RPMI7951 (cell line): ENCODE data around the gene NLRP5. TPM values are rescaled to one million over a fixed set of nuclear protein-coding genes. Genes with fewer than 3 reads are reported as not detected.
"Not testable (repeated sequence)": the region's sequence is repeated elsewhere in the genome, so short reads cannot be mapped to it uniquely, and the experiment has no call there.

ENCODE experiments used
- DNase-seq: peaks from one replicate; pipeline ENCODE4 v3.0.0-alpha.2; 2012; ENCODE audit warnings: low read depth
- total RNA-seq: library from RNA; depleted of rRNA; stranded (reverse); fragments of >200 nt; shearing (Covaris generic); gene quantifications from 2 replicates; pipeline ENCODE4 v1.2.3, GENCODE V29; 2014

The NLRP5 gene
- total RNA-seq, 1 experiment from 2014 or later, result not detected

DNA sequence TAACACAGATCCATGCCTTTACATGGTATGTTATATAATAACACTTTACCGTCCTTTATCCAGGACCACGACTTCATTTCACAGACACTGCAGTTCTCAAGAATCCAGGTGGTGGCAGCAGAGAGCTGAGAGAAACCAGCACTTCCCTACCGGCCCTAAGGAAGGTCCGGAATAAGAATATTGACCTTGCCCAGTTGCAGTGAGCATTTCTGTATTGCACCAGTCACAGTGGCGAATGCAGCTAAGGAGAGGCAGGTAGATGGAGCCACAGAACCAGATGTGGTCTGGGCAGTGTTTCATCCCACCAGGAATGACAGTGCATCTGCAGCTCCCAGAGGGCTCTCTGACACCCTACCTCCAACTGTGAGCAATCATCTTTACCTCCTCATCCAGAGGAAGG, 89.9 kb downstream of the NLRP5 start:
- DNase-seq, result peak; percentile 55

DNA sequence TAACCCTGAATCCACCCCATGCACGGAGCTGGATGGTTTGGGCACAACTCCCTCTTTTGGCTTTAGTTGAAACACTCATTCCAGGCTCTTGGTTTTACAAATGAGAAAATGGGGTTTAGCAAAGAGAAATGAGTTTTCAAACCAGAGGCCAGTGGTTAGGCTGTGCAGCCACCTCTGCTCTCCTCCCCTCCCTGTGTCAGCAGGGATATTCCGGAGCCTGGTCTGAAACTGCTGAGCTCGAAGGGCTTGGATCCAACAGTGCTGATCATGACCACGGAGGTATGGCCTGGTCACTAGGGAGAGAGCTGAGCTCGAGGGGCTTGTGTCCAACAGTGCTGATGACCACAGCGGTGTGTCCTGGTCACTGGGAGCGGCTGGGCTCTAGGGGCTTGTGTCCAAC, 93.0 kb downstream of the NLRP5 start:
- DNase-seq, result no peak

DNA sequence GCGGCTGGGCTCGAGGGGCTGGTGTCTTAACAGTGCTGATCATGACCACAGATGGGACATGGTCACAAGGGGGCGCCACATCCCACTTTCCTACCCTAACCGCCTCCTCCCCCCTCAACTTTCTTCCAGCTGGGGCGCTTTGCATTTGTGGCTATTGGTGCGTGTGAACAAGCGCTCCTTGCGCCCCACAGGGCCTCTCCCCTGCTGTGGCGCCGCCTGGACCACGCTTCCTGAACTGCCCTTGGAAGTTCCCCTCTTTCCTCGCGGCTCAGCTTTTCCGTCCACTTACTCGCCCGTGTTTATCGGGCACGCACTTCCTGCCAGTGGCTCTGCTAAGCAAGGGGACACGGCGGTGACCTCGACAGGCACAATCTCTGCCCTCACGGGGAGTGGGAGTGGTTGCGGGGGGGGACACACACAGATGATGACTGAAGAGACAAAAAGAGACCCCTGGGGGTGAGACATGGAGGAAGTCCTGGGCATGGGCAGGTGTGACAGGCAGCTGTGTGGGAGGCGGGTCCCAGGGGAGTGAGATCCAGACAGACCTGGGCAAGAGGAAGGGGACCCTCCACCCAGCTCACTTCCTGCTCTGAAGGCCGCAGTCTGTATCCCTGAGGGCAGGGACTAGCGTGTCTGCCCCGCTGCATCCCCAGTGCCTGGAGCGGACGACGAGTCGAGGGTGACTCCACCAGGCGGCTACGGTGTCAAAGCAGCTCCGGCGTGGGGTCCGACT, 94.3 kb downstream of the NLRP5 start:
- peak; percentile 73 for DNase-seq

DNA sequence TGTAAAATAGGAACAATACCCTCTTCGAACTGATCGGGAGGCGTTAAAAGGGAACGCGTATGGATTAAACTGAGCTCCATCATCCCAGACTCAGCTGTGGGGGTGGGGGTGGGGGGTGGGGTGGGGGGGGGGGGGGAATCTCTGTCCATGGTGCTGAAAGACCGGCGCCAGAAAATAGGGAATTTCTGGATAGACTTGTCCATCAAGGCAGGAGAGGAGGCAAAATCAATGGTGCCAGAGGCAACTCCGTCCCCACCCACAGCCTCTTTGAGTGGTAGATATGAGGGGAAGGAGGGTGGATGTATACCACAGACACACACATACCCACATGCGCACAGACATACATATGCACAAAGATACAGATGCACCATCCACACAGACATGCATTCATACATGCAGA, 97.1 kb downstream of the NLRP5 start:
- no peak for DNase-seq

DNA sequence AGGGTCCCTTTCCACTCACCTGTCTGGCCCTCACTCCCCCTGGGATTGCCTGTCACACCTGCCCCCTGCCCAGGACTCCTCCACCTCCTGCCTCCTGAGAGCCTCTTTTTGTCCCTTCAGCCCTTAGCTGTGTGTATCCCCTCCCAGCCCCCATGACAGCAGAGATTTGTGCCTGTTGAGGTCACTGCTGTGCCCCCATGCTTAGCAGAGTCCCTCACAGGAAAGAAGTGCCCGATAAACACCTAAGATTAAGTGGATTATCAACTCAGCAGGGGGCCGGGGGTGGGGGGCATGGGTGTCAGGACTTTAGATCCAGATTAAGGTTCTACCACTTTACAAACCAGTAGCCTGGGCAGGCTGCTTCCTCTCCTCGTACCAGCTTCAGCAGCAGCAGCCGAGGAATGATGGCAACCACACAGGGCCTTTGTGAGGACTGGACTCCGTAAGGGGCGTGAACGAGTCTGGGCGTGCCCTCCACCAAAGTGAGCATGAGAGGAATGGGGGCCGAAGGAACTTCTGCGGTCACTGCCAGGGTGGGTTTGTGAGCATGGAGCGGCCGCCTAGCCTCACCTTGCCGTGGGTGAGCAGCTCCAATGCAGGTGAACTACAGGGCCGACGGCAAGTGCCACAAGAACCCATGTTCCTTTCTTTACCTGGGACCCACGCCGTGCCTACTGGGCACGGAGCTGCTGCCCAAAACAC, 98.4 kb downstream of the NLRP5 start:
- DNase-seq, result no peak

DNA sequence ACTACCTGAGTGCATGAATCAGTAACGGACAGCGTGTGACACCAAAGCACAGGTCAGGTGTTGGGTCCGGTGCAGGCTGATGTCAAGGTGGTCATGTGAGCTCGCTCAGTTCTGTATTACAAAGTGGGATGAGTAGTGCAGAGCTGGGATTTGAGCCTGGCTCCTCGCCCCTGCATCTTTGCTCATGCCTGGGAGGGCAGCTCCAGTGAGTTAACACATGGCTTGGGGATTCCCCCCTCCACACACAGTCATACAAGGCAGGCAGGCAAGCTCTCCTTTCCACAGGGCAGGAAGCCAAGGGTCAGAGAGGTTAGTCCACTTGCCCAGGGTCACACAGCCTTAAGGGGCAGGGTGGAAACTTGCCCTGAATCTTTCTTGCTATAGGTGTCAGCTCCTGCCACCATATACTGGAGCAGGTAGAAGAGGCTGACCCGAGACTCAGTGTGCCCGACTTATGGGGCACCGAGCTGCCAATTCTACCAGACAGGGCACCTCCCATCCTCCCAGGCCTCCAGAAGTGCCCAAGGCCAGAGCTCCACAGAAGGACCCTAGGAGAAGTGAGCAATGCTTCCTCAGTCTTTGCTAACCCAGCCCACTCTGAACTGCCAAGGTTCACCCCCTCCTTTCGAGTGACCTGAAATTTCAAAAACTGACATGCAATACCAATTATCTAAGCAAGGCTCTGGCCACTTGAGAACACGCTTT, 99.1 kb downstream of the NLRP5 start:
- peak; percentile 7 for DNase-seq

DNA sequence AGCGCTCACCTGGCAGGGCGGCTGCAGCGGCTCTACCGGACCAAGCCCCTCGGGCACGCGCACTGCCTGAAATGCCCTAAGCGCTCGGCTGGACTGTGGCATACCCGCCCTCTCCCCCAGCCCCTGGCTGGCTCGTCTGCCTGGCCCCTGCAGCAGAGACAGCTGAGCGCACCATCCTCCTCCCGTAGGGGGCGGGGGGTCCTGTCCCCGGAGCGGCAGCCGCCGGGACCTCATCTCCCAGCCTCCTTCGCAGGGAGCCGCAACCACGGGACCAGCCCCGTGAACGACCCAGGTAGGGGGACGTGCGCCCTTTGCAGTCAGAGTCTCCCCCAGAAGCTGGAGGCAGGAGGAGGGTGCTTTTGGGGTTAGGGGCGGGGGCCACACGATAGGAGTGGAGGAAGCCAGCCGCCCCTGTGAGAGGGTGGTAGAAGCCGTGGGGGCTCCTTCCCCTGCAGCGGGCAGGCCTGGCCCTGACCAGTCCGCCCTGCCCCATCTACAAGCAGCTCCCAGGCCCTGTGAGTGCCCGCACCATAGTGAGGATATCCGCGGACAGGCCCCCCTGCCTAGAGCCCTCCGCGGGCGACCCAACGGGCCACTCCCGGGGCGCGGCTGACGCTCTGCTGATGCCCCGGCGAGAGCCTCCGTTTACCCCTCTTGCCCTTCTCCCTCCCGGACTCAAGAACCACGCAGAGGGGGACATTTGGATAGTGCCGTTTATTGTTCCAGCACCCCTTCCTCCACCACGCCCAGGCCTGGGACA, 100.3 kb downstream of the NLRP5 start:
- DNase-seq, result no peak

DNA sequence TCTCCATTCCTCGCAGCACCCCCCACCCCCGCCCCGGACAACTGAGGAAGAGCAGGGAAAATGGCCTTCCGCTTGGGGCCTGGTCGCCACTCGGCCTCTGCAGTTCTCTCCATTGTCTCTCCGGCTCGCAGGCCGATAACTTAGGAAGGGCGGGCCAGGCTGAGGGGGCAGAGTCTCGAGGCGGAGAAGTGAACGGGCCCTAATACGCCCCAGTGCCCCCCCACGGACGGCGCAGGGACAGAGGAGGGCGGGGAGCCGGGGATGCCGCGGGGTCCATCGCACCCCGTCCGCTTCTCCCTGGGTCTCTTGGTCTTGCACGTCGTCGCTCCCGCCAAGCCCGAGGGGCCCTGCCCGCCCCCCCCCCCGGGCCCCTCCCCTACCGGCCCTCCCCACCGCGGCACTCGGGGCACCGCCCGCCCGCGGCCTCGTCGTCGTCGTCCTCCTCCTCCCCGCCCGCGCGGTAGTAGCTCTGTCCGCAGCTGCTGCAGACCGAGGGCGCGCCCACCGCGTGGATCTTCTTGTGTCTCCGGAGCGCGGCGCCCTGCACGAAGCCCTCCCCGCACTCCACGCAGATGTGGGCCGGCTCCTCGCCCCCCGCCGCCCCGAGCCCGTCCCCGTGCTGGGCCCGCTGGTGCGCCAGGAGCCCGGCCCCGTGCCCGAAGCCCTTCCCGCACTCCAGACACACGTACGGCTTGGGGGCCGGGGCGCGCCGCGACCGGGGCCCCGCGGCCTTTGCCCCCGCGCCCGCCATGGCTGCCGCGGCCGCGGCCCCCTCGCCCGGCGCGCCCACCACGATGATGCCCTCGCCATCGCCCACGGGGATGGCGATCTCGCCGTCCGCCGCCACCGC, 101.3 kb downstream of the NLRP5 start:
- no peak for DNase-seq

DNA sequence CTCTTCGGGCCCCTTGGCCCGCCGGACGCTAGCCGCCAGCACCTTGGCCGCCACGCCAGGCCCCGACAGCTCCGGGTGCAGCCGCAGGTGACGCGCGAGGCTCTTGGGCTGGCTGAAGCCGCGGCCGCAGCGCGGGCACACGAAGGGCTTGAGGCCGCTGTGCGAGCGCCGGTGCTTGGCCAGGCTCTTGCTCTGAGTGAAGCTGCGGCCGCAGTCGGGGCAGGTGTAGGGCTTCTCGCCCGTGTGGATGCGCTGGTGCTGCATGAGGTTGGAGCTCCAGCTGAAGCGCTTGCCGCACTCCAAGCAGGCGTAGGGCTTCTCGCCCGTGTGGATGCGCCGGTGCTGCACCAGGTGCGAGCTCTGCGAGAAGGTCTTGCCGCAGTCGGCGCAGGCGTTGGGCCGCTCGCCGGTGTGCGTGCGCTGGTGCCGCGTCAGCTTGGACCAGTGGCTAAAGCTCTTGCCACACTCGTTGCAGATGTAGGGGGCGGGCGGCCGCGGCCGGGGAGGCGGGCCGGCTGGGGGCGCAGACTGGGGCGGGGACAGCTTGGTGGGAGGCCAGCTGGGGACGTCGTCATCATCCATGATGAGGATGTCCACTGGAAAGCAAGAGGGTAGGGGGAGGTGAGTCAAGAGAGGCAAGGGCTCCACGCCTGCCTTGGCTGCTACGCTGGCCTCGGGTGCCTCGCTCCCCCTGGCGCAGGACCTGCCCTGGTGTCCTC, 102.1 kb downstream of the NLRP5 start:
- DNase-seq, result no peak

DNA sequence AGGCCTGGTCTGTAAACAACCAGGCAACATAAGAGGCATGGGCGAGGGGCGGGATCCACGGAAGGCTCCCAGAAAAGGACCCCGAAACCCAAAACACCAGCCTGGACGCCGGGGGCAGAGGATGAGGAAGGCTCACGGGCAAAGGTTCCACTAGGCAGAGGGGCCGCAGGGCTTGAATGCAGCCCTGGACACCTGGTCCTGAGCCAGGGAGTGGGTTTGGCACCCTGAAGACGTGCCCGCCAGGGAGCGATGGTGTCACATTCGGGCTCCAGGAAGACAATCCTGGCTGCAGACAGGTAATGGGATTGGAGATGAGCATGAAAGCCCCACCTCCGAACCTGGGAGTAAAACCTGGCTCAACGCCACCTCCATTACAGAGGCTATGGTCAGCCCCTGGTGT, 102.8 kb downstream of the NLRP5 start:
- DNase-seq, result no peak

DNA sequence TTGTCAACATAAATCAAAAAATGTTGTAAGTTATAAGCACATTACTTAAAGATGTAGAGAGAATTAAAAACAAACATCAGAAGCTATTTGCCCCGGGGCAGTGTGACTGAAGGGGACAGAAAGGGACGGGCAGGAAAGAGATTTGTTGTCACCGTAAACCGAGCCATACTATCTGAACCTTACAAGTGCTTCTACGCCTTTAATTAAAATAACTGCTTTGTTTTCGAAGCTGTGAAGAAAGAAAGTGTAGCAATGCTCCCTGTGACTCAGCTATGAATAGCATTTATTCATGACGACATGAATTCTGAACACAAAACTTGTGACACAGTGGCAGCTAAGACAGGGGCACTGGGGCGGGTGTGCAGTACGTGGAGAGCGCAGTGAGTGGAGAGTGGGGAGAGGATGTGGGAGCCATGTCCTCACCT, 104.5 kb downstream of the NLRP5 start:
- DNase-seq, result peak; percentile 60

DNA sequence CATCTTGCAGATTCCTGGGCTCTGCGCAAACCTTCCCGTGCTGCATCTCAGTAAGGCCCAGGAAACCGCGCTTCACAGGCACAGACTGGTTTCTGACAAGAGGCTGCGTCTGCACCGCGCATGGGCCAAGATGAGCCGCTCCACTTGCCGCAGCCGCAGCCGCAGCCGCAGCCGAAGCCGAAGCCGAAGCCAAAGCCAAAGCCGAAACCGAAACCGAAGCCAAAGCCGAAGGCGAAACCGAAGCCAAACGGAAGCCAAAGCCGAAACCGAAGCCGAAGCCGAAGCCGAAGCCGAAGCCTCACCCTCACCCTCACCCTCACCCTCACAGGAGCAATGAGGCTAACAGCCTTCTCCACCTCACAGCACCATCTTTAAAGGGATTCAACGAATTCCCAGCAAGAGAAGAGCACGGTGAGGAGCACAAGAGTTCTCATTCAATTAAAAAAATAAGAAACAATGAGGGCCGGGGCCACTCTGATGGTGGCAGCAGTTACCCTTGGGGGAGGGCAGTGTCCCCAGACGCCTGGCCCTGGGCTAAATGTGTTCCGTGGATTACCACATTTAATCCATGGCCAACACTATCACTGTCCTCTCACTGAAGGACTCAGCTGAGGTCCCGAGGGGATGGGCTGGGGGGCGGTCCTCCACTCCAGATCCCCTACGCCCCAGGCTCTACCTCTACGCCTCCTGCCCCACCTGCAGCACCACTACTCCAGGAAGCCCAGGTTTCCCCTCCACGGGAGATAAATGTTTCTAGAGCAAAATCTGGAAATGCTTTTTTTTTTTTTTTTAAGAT, 105.4 kb downstream of the NLRP5 start:
- peak; percentile 89 for DNase-seq

DNA sequence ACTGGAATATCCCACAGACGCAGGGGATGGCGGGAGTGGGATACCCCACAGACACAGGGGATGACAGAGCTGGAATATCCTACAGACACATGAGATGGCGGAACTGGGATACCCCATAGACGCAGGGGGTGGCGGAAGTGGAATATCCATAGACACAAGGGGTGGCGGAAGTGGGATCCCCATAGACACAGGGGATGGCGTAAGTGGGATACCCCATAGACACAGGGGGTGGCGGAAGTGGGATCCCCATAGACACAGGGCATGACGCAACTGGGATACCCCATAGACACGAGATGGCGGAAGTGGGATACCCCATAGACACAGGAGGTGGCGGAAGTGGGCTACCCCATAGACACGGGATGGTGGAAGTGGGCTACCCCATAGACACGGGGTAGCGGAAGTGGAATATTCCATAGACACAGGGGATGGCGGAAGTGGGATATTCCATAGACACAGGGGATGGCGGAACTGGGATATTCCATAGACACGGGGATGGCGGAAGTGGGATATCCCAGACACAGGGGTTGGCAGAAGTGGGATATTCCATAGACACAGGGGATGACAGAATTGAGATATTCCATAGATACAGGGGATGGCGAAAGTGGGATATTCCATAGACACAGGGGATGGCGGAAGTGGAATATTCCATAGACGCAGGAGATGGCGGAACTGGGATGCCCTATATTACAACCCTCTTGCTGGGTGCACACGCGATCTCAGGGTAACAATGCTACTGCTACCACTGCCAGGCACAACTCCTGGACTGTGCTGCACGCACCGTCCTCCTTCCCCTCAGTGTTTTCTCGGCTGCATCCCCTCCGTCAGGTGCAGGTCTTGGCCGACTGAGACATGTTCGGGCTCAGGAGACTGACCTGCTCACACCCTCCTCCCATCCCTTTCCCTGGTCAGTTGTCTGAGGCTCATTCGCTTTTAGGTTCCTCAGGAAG, 106.4 kb downstream of the NLRP5 start:
- peak; percentile 5 for DNase-seq

DNA sequence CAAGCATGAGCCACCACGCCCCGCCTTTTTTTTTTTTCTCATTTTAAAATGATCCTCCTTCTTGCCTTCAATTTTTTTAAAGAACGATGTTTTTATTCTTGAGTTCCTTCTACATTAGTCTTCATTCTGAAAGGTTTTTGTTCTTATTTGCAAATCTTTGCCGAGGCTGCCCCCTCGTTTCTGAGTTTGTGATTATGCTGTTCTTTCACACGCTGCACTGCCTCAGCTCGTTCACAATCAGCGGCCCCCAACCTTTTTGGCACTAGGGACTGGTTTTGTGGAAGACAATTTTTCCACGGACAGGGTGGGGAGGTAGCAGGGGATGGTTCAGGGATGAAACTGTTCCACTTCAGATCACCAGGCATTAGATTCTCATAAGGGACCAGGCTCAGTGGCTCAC, 107.9 kb downstream of the NLRP5 start:
- DNase-seq, result no peak

DNA sequence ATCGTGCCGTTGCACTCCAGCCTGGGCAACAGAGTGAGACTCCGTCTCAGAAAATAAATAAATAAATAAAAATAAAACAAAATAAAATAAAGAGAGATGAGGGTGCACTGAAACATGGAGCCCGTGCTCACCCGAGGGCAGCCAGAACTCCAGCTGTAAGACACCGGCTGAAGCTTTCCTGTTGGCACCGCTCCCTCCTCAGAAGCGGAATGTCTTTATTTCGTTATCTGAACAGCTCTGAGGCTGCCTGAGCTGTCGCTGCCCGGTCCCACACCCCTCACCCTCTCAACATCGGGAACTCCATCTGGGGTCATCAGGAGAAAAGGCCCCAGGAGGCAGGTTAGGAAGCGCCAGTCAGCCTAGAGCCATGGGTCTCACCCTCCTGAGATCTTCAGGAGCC, 110.1 kb downstream of the NLRP5 start:
- DNase-seq, result no peak

DNA sequence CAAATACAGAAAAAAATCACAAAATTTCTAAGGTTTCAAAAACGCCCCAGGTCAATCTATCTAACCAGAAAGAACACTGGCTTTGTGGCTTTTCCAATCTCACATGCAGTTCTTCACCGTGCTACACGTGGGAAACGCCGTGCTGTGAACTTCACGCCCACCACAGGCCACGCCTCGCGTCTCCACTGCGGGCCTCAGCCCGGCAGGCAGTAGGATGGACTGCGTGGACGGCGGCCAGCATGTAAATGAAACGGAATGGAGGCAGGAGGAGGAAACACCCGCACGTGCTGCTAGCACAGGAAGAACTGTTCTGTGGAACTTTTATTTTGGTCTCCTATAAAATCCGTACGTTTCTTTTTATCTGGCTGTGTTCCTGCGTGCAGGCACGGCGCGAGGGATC, 110.7 kb downstream of the NLRP5 start:
- DNase-seq, result no peak

DNA sequence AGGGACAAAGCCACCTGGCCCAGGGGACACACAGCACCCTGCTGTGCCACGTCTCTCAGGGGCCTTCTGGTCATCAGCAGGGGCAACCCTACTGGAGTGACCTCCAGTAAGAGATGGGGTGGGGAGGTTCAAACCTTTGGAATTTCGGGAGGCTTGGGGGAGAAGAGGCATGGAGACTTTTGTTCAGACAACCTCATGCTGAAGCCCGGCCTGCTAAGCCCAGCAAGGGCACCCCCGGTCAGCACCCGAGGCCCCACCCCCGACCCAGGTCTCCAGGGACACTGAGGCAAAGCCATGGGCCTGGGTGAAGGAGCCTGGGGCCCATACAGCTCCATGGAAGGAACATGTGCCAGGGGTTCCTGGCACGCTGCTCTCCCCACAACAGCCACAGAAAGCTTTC, 111.2 kb downstream of the NLRP5 start:
- no peak for DNase-seq

DNA sequence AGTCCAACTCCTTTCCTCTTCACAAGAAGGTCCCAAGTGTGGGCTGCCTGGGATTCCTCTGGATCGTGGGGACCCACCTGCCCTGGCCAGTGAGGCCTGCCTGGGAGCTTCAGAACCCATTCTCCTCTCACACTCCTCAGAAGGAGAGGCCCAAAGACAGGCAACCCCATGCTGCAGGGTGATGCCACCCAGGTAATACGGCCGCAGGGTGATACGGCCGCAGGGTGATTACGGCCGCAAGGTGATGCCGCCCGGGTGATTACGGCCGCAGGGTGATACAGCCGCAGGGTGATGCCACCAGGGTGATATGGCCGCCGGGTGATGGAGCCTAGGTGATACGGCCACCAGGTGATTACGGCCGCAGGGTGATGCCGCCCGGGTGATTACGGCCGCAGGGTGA, 111.7 kb downstream of the NLRP5 start:
- DNase-seq, result not testable (repeated sequence)
